HT-29 (cell line): Measurements from ENCODE around the gene KIAA1614. TPM values are rescaled to one million over a fixed set of nuclear protein-coding genes. Genes with fewer than 3 reads are reported as not detected.

Experiments used
- DNase-seq: peaks from one replicate; pipeline ENCODE4 v3.0.0-alpha.2; 2015; ENCODE audit warnings: low spot score
- total RNA-seq: library from RNA; depleted of rRNA; stranded (reverse); fragments of >200 nt; shearing (Covaris generic); gene quantifications from 2 replicates; pipeline ENCODE4 v1.2.3, GENCODE V29; 2014

The KIAA1614 gene
- total RNA-seq, 1 experiment from 2014 or later, result not detected

DNA sequence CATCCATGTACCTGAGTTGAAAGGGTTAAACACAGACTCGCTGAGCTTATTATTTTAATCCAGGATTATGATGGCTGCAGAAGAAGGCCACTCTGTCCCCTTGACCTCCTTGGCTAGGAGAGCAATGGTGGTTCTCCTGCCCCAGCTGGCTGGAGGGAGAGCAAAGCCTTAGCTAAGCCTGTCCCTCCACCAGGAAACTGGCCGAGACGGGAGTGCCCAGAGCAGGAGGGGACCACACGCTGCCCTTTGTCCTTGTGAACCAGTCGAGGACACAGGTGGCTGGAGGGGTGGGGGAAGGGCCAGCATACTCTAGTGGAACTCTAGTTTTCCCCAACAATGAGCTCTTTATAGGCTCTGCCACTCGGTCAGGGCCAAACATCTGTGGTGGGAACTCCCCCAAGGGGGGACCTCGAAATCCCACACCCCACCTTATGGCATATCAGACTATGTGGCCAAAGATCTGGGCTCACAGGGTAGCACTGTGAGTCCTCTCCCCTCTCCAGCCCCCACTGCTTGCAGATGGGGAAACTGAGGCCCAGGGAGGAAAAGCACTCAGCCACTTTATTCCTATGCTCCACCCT lies 12.9 kb downstream of the KIAA1614 start:
- DNase-seq, result no peak

DNA sequence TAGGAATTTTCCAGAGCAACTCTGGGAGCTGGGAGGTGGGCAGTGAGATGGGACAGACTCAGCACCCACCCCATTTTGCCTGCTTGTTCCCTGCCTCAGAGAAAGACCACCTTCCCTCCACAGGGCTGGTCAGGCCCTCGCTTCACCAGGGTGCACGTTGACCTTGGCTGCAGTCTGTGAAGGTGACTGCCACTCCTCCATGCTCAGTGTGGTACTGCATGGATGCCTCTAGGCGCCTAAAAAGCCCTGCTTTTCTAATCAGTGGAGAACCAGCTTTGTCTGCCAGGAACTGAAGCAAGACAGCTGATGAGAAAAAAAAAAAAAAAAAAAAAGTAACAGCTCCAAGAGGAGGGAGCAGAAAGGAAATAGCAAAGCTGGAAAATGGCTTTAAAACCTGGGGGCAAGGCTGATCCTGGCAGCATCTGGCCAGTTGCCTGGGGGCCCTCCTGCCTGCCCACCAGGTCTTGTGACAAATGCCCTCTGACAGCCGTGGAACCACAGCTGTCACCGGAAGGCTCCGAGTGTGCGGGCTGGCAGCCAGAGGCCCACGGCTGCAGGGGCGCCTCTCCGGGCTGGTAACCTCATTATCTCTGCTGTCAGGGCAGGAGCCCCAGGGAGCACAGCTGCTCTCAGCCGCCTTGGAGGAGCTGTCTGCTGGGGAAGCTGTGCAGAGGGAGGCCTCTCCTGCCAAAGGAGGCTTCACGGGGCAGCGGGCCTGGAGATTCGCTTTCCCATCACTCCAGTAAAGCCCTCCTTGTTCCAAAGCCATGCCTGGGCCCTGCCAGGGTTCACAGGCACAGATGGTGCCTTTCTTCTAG lies 13.7 kb downstream of the KIAA1614 start:
- DNase-seq, result no peak

DNA sequence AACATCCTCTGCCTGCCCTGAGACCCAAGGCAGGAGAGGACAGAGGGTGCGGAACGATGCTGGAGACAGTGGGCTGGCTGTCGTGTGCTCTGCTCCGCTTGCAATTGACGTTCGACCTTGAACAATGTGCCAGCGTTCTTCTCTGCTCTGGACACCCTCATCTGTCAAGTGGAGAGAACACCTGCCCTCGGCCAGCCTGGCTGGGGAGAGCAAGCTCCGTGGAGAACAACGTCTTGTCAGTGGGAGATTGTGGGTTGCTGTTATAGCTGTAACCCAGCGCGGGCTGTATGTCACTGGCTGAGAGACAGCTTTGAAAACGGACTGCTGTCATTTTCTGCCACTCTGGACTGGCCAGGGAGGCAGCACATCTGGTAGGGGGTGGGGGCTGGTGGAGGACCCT lies 14.7 kb downstream of the KIAA1614 start:
- DNase-seq, result no peak

DNA sequence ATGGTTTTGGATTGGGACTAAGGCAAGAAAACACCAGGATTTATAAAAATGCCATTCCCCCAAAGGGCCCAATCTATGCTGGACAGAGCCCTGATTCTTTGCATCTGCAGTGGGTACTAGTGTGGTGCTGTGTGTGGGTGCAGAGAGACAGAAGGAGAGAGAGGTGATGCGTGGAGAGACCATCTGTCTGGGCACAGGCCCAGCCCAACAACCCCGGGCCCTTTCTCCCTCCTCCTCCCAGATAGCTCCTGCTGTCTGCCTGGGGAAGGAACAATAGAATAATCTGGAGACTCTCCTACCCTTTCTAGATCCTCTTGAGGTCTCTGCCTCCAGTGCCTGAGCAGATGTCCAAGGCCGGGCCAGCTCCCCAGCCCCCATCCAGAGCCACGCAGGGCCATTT lies 15.1 kb downstream of the KIAA1614 start:
- no peak for DNase-seq

DNA sequence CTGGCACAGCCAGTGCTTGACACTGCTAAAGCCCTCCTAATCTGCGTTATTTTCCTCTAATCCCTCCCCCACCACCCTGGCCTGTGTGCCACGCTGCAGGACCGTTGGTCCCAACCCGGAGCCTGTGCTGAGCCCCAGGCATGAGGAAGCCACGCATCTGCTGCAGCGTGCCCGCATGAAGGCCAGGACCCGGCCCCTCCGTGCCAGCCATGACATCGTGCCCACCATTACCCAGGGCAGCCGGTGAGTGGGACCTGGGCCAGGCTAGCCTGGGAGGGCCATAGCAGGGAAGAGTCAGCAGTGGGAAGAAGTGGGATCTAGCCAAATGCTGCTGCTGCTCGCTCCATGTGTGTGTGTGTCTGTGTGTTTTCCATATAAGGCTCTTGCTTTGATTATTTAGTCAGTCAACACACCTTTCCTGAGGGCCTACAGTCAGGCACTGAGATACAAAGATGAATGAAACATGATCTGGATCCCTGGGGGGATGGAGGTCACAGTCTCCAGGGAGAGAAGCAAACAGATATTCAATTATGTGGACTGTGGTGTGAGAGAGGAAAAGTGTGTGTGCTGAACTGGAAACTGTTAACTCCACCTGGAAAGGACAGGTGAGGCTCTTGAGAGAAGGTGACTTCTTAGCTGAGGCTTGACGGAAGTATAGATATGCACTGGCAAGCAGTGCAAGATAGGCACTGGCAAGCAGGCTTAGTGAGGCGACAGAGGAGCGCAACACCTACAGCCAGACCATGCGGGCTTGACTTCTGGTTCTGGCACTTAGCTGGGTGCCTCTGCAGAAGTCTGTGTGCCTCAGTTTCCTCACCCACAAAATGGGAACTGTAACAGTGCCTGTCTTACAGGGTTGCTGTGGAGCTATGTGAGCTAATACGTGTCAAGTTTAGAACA lies 15.9 kb downstream of the KIAA1614 start:
- DNase-seq, result no peak

DNA sequence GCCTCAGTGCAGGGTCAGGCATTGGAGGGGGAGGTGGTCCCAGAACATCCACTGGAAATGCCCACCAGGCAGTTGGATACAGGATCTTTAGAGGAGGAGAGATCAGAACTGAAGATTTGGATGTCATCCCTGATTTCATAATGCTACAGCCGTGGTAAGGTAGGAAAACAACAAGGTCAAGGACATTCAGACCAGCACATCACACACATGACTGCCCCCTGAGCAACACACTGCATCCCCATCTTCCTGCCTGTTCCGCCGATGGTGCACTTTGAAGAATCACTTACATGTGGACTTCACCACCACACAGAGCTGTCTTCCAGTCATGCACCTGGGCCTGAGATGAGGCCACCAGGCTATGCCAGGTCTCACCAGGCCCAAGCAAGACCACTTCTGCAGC lies 16.7 kb downstream of the KIAA1614 start:
- DNase-seq, result no peak

DNA sequence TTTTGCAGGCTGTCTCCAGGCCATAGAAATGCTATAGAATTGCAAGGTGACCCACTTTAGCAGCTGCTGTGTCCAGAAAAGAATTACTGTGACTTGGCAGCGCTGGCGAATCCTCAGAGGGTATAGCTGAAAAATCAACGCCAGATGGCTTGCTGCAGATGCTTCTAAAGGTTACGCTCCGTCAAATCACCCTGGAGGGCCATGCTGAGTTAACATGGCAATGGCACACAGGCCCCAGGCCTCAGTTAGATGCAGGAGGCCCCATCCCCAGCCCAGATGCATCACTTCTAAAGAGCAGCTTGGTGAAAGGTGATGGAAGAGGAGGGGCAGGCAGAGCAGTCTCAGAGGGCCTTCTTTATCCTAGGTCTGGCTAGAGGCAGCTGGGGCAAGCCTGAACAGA lies 18.0 kb downstream of the KIAA1614 start:
- DNase-seq, result no peak

DNA sequence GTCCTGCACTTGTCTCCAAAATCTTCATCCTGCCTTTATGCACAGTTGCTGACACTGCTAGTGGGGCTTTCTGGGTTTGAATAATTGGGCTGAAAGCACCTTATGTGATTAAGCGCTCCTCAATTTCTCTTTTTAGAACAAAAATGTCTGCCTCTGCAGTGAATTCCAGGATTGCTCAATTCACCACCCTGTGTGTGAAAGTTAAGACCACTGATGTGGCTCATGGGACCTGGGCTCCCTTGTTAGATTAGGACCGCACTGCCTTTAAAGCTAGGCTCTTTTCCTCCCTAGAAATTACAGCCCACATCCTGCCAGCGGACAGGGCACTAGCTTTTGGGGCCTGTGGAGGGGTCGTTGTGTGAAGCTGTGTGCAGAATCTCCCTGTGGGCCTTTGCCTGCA lies 18.8 kb downstream of the KIAA1614 start:
- DNase-seq, result no peak

DNA sequence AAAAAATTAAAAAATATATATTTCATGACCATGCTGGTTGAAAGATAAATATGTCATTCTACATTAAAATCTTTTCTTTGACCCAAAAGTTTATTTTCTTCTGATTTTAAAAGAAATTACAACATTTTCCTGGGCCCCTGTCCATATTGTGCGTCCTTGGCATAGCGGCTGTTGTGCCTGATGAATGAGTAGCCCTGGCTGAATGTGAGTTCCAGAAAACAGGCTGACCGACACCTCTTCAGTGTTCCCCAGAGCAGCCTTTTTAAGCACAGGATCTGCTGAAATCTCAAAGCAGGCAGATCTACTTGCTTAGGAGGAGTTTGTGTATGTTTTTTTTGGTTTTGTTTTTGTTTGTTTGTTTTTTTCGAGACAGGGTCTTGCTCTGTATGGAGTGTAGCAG lies 19.7 kb downstream of the KIAA1614 start:
- no peak for DNase-seq

DNA sequence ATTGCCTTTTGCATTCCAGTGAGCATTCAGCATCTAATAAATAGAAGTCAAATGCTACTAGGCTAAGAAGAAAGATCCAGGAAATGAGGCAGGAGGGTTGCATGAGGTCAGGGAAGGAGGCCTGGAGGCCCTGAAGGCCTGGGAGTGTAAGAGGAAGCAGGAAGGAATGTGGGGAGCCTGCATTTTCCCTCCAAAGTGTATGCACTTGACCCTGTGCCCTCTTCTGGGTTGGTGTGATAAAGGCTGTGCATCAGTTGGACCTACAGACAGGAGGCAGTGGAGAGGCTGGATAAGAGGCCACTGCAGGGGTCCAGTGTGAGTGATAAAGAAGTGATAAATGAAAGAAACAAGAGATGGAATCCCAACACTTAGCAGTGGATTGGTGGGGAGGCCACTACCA lies 20.4 kb downstream of the KIAA1614 start:
- no peak for DNase-seq

DNA sequence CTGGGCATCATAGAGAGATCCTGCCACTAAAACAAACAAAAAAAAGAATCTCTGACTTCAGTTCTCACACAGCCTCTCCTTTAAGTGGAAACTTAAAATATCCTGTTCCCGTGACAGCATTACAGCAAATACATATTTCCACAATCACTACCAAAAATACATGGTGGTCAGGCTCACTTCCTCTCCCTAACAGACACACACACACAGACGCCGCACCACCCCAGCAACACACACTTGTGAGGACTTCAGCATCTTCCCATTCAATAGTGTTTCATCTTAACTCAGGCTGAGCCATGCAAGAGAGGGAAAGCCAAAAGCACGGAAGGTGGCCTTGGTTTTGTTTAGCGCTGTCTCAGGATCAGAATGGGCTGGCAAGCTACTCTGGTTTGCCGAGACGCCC lies 21.9 kb downstream of the KIAA1614 start:
- no peak for DNase-seq

DNA sequence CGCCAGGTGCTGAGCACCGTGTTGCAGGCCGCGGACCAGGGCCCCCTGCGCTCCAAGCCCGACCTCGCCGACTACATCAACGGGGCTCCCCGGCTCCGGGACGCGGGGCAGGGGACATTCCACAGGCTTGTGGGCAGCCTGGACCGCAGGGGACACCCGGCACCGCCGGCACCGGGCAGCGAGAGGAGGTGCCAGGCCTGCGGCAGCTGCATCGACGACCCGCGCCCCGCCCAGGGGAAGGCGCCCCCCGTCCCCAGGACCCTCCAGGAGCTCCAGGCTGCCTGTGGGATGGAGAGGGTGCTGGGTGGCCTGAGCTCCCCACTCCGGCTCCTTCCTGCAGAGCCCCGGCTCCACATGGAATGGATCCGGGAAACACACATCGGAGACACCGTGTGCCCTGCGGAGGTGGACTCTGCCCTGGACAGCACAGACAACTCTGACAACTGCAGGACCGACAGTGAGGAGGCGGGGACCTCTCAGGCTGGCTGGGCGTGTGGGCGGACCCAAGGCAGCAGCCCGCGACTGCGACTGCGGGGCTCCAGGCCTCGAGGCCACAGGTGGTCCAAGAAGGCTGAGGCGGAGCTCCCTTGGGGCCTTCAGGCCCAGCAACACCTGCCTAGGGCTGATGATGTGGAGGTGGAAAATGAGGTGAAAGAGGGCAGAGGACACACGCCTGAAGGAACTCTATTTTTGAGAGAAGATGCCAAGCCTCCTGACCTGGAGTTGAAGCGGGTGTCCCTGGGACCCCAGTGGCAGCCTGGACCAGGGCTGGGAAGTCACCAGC lies 22.8 kb downstream of the KIAA1614 start:
- DNase-seq, result no peak

DNA sequence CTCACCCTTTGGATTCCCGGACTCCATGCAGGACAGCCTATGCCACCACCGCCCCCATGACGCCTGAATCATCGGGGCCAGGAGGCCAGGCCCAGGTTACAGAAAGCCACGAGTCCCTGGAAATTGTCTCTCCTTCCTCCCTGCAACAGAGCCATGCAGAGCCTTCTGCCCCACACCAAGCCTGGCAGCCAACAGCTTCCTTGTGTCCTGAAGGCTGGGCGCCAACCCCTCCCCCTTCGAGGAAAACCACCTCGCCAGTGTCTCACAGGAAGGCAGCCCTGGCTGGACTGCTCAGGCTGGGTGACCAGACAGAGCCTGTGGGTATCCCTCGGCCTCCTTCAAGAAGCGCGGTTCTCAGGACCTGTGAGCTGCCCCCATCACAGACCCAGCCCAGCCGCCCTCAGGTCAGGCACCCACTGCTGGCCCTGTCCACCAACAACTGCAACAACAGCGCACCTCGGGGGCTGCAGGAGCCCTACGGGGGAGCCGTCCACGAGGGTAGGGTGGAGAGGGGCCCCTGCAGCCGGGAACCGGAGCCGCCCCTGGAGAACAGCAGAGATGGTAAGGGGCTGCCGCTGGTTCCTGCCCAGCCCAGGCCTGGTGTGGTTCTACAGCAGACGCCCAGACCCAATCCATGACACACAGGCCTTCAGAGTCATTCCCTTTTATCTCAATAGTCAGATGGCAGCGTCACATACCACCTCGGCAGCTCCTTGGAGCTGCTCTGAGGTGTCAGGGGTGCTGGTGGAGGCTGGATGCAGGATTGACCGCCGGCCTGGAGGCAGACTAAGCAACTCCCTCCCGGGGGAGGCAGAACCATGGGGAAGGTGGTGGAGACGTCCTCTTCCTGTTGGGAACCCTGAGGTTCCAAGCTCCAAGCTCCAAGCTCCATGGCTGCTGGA lies 23.7 kb downstream of the KIAA1614 start:
- DNase-seq, result no peak

DNA sequence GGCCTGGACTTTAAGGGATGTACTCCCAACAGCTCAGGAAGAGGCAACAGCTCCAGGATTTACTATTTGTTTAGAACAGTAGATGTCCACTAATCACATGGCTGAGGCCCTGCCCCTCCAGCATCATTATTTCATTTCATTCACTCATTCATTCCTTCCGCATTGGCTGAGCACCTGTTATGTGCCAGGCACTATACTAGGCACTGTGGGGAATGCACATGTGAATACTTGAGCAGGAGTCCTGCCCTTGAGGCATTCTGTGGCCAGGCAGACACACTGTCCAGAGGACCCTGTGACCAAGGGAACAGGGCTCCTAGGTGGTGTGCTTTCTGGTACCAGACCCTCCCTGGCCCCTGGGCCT lies 24.3 kb downstream of the KIAA1614 start:
- DNase-seq, result no peak

DNA sequence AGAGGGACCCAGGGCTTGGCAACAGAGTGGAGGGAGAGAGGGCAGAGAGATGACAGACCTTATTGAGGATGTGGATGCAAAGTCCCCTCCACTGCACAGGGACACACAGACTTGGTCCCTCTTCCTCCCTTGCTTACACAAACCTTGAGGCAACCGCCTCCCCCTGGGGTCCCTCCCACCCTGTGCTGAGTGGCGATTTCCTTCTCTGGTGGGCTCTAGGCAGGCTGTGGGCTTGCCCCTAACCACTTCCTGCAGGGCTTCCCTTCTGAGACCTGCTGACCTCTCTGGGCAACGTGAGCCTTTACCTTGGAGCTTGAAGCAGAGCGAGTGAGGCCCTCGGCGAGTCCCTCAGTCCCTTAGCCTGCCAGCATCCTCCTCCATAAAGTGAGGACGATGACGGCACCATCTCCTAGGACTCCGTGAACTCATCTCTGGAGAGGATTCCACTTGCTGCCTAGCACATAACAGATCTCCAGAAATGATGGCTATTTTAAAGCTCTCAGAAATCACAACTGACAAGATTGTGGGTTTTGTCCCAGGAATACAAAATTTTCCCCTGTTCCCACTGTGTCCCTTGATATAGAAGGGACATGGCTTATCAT lies 25.0 kb downstream of the KIAA1614 start:
- DNase-seq, result no peak

DNA sequence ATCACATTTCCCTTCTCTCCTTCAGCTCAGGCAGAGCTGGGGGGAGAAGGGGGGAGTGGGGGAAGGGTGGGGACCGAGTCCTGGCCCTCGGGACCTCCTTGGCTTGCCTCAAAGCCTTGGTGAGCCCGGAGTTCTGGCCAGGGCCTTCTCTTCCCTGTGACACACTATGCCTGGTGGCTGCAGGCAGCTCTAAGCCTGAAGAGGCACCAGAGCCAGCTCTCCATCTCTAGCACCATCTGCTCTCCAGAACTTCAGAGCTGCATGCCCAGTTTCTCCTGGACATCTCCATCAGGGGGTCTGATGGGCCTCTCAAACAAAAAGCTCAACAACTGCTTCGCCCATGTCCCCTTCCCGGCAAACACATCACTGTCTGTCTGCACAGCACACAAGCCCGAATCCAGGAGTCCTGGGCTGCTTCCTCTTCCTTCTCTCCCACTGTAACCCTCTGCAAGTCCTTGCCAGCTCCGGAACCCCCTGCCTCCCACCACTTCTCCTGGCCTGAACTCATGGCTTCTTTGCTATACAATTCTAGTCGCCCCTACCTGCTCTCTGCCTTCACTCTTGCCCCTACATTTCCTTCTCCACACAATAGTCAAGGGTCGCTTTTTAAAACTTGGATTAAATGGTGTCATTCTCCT lies 26.5 kb downstream of the KIAA1614 start:
- DNase-seq, result no peak

DNA sequence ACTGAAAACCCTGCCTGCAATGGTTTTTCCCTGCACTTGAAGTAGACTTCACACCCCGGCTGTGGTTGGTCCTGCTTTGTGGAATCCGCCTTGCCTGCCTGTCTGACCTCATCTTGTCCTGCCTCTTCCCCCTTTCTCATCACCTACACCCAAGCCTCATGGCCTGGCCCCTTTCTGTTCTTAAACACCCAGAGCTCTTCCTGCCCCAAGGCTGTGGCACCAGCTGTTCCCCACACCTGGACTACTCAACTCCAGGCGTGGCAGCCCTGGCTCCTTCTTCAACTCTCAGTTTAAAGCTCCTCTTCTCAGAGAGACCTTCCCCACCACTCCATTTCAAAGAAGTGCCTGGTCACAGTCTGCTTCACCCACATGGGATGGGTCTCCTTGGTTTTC lies 27.0 kb downstream of the KIAA1614 start:
- no peak for DNase-seq

DNA sequence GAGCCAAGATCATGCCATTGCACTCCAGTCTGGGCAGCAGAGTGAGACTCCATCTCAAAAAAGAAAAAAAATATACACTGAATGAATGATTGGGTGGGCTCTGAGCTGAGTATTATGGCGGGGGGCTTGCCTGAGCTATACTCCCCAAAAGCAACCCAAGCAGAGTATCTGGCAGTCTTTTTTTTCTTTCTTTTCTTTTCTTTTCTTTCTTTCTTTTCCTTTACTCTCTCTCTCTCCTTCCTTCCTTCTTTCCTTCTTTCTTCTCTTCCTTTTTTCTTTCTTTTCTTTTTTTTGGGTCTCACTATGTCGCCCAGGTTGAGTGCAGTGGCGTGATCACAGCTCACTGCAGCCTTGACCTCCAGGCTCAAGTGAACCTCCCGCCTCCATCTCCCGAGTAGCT lies 27.7 kb downstream of the KIAA1614 start:
- no peak for DNase-seq

DNA sequence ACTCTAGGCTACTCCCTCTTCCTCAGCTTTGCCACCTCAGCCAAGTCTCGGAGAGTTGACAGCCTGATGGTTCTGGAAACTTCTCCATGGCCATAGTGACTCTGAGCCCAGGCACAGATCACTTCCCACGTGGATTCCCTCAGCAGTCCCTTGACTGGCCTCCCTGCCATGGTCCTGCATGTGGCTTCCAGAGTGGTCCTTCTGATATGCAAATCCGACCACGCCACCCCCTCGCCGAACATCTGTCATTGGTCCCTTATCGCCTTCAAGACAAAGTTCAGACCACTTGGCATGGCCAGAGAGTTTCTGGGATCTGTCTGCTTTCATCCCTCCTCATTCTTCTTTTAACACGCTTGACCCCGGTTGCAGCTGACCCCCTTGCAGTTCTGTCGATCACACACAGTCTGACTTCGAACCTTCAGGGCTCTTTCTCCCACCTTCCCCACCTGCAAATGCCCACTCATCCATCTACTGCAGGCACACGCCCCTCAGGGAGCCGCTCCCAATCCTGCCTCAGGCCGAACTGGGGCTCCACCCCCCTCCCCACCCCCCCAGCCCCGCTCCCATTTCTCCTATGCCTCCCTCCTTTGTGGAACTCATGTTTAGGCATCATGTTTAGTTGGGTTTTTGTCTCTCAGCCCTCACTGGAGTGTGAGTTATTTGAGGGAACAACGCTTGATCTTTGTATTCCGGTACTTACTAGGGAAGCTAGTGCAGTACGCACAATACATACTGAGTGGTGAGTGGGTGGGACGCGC lies 29.0 kb downstream of the KIAA1614 start:
- no peak for DNase-seq
